Natural killer cell (primary cell): ENCODE data around the gene GMFB. TPM values are rescaled to one million over a fixed set of nuclear protein-coding genes. Genes with fewer than 3 reads are reported as not detected.

ENCODE experiments used
- ATAC-seq, 3 donors: fragments of 150-1000 bp in 2 of 3; fragments of 200-7000 bp in 1 of 3; cut with Tn5 transposase; 1 replicate in 1 of 3; 2 replicates in 2 of 3; pipeline ENCODE4 v1.10.0; 2021; ENCODE audit warnings: mild to moderate bottlenecking in 2 of 3, moderate library complexity in 2 of 3
- DNase-seq, 2 donors: peaks; one replicate each; pipeline versions ENCODE4 v3.0.0 to v3.0.0-alpha.2; 2013 to 2021; ENCODE audit warnings: mixed read lengths in 1 of 2
- H3K27ac ChIP-seq: one replicate; pipeline ENCODE4 v1.5.1; 2013; ENCODE audit warnings: mild to moderate bottlenecking, low read length
- H3K27me3 ChIP-seq: one replicate; pipeline ENCODE4 v1.6.1; 2013; ENCODE audit warnings: low read length; ENCODE audit not compliant: control insufficient read depth, insufficient read depth
- H3K36me3 ChIP-seq: one replicate; pipeline ENCODE4 v1.6.1; 2013; ENCODE audit warnings: low read length; ENCODE audit not compliant: control insufficient read depth, insufficient read depth
- H3K4me1 ChIP-seq: one replicate; pipeline ENCODE4 v1.6.1; 2013; ENCODE audit warnings: low read length; ENCODE audit not compliant: control insufficient read depth, insufficient read depth
- H3K4me3 ChIP-seq: one replicate; pipeline ENCODE4 v1.5.1; 2013; ENCODE audit warnings: low read length
- H3K9me3 ChIP-seq: one replicate; pipeline ENCODE4 v1.6.1; 2013; ENCODE audit warnings: low read length; ENCODE audit not compliant: control insufficient read depth, insufficient read depth
- H3K27ac Mint-ChIP-seq, 2 donors: one replicate each; pipeline ENCODE4 v1.8.0; 2022; ENCODE audit warnings: mild to moderate bottlenecking in 2 of 2, mixed read lengths in 2 of 2, moderate library complexity in 1 of 2
- H3K27me3 Mint-ChIP-seq, 2 donors: one replicate each; pipeline ENCODE4 v1.8.0; 2022; ENCODE audit warnings: low read depth in 2 of 2, mixed read lengths in 2 of 2
- H3K36me3 Mint-ChIP-seq: one replicate; pipeline ENCODE4 v1.8.0; 2022; ENCODE audit warnings: mixed read lengths
- H3K4me1 Mint-ChIP-seq, 2 donors: one replicate each; pipeline ENCODE4 v1.8.0; 2022; ENCODE audit warnings: mixed read lengths in 2 of 2
- H3K4me3 Mint-ChIP-seq: one replicate; pipeline ENCODE4 v1.8.0; 2022; ENCODE audit warnings: mild to moderate bottlenecking, moderate library complexity, mixed read lengths
- H3K9me3 Mint-ChIP-seq, 2 donors: one replicate each; pipeline ENCODE4 v1.8.0; 2022; ENCODE audit warnings: mixed read lengths in 2 of 2
- WGBS: methylation state at CpG from one replicate; pipeline ENCODE4 v1.1.7; 2013; ENCODE audit warnings: missing lambda C conversion rate; ENCODE audit not compliant: insufficient coverage; 5-methylcytosine and 5-hydroxymethylcytosine counted together
- intact Hi-C: fragments of 100-400 bp; cut with micrococcal nuclease; formaldehyde crosslinking; loops from one replicate; pipeline ENCODE4 v1.14.2; 2022
- total RNA-seq, 4 donors: library from RNA; stranded (reverse); fragments of 120-200 nt in 1 of 4; gene quantifications; one replicate each; pipeline versions ENCODE4 v1.2.3 to v1.2.4, GENCODE V29; 2013 to 2022
- TF ChIP-seq, protein P1 (sequence below): fragments of 200-600 bp; IDR thresholded peaks from one replicate; pipeline ENCODE4 v1.8.0; 2022; ENCODE audit warnings: antibody characterized with exemption

The GMFB gene
- total RNA-seq, 3 donors from 2014 or later (not counting 1 experiment from before 2014, with no cell fraction given), result 46.4 to 55.1 (median 52.8) TPM

DNA sequence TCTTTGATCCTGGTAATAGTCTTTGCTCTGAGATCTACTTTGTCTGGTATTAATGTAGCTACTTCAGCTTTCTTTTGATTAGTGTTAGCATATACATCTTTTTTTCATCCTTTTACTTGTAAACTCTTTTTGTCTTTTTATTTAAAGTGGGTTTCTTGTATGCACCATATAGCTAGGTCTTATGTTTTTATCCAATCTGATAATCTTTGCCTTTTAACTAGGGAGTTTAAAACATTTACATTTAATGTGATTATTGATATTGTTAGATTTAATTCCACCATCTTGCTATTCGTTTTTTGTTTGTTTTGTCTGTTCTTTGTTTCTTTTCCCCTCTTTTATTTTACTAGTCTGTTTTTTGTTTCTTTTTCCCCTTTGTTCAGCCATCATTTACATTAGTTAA lies 26.9 kb upstream of the GMFB start:
- peaks cover 2% of the 10 kb centered on the region for H3K4me1 ChIP-seq
- no peaks in the 10 kb centered on the region for H3K27me3 ChIP-seq
- Mint-ChIP-seq H3K4me1 (peaks cover 36 to 44% of the 10 kb centered on the region in 2 donors), H3K9me3 (peaks cover 0 to 5% of the 10 kb centered on the region in 2 donors), H3K36me3 (peaks cover 15% of the 10 kb centered on the region), H3K27me3 (no peaks in the 10 kb centered on the region), H3K27ac (no peak overlapping the region), H3K4me3 (no peak overlapping the region)
- TF ChIP-seq, protein P1, sequence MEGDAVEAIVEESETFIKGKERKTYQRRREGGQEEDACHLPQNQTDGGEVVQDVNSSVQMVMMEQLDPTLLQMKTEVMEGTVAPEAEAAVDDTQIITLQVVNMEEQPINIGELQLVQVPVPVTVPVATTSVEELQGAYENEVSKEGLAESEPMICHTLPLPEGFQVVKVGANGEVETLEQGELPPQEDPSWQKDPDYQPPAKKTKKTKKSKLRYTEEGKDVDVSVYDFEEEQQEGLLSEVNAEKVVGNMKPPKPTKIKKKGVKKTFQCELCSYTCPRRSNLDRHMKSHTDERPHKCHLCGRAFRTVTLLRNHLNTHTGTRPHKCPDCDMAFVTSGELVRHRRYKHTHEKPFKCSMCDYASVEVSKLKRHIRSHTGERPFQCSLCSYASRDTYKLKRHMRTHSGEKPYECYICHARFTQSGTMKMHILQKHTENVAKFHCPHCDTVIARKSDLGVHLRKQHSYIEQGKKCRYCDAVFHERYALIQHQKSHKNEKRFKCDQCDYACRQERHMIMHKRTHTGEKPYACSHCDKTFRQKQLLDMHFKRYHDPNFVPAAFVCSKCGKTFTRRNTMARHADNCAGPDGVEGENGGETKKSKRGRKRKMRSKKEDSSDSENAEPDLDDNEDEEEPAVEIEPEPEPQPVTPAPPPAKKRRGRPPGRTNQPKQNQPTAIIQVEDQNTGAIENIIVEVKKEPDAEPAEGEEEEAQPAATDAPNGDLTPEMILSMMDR, result no peak
- H3K9me3 ChIP-seq, result no peaks in the 10 kb centered on the region
- intact Hi-C loops, result no loop called here
- ATAC-seq, result no peak
- H3K4me3 ChIP-seq, result no peak overlapping the region
- peaks cover 4% of the 10 kb centered on the region for H3K36me3 ChIP-seq
- no peak for DNase-seq
- no peak overlapping the region for H3K27ac ChIP-seq
- no CpG with 5 or more reads among the region's 1 CpG for WGBS

DNA sequence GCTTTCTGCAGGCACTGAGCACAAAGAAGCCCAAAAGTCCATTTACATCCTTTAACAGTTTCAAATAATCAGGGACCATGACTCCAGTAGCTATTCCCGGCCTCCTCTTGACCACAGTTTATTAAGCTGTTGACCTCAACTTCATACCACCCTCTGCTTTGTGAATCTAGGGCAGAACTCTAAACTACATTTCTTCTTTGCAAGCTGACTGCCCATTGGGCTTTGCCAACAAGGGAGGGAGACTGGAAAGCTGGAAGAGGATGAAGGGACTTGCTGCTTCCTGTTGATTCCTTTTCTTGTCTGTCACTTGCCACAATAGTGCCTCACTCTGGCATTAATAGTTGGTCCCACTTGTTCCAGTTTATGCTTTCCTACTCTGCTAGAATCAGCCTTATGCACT lies 23.6 kb upstream of the GMFB start:
- no peaks in the 10 kb centered on the region for H3K27me3 ChIP-seq
- H3K36me3 ChIP-seq, result peaks cover 4% of the 10 kb centered on the region
- H3K27ac ChIP-seq, result no peak overlapping the region
- ATAC-seq (no peak), DNase-seq (no peak)
- H3K4me3 ChIP-seq, result no peak overlapping the region
- H3K27ac Mint-ChIP-seq, result peak overlapping the region in 1 of 2 donors; percentile 39
- H3K4me1 ChIP-seq, result peaks cover 11% of the 10 kb centered on the region
- peaks cover 51 to 55% of the 10 kb centered on the region in 2 donors for H3K4me1 Mint-ChIP-seq
- intact Hi-C loops, result no loop called here
- TF ChIP-seq, protein P1, result no peak
- WGBS, result 90% methylated on average over 1 of the region's 1 CpG
- no peak overlapping the region for H3K4me3 Mint-ChIP-seq
- no peaks in the 10 kb centered on the region for H3K9me3 ChIP-seq
- H3K9me3 Mint-ChIP-seq, result peaks cover 0 to 5% of the 10 kb centered on the region in 2 donors
- H3K27me3 Mint-ChIP-seq, result no peaks in the 10 kb centered on the region
- H3K36me3 Mint-ChIP-seq, result peaks cover 15% of the 10 kb centered on the region

DNA sequence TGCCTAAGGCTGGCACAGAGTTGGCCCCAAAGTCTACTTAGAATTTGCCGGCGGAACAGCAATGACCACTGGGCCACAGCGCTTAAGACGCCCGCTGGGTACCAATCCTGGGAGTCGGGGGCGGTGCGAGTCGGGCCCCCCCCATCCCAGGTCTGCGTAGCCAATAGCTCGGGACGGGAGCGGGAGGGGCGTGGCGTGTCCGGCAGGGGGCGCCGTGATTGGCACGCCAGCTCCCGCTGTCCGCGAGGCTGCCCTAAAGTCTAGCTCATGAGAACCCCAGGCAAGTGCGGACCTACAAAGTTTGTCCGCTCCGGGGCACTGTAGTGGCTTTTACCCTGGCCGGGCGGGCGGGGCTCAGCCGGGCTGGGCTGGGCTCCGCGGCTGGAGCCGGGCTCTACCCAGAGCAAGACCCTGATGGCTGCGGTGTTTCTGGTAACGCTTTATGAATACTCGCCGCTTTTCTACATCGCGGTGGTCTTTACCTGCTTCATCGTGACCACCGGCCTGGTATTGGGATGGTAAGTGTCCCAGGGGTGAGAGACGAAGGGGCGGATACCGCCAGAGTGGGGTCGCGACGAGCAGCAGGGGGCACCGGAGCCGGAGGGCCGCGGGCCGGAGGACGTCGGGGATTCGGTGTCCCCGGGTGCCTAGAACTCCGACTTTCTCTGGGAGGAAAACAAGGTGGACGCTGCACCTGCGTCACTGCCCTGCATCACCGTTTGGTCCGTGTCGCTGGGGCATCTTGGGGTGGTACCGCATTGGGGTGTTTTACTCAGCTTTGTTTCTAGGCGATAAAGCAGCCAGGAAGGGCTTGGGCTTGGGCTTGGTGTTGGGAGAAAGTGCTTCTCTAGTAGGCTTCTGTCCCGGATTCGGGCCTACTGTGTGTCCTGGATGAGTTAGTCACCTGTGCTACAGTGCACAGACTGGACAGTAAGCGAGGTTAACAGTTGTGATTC lies 21.0 kb upstream of the GMFB start, which contains the start of gene CGRRF1:
CGRRF1 (plus strand) TSS at position 361 of the 956 bp plus-strand sequence; CDS start at position 415, 54 bp downstream.
- intact Hi-C loops, result loop anchor here (1.0 to 5.0 kb wide), 4 partner anchors 22 to 392 kb away; partner anchors contain the start of genes CNIH1, GCH1 and GMFB
- peak; percentile 95 to 98 (median 96) for ATAC-seq
- no peaks in the 10 kb centered on the region for H3K9me3 Mint-ChIP-seq
- no peaks in the 10 kb centered on the region for H3K9me3 ChIP-seq
- H3K27ac ChIP-seq, result peak within 1 kb of the TSS; percentile 80
- peaks cover 0 to 5% of the 10 kb centered on the region in 2 donors for H3K27me3 Mint-ChIP-seq
- H3K4me3 ChIP-seq, result peak within 1 kb of the TSS; percentile 91
- peak within 1 kb of the TSS; percentile 95 for H3K4me3 Mint-ChIP-seq
- H3K4me1 ChIP-seq, result peaks cover 11% of the 10 kb centered on the region
- peak within 1 kb of the TSS; percentile 84 to 97 for H3K27ac Mint-ChIP-seq
- under 1% methylated on average over 66 of the region's 66 CpGs for WGBS
- no peaks in the 10 kb centered on the region for H3K36me3 Mint-ChIP-seq
- H3K36me3 ChIP-seq, result no peaks in the 10 kb centered on the region
- TF ChIP-seq, protein P1, result peak; percentile 50
- peaks cover 44 to 55% of the 10 kb centered on the region in 2 donors for H3K4me1 Mint-ChIP-seq
- peak; percentile 96 for DNase-seq
- H3K27me3 ChIP-seq, result no peaks in the 10 kb centered on the region
